CD14-positive monocyte (primary cell): ENCODE data around the gene LRRC59. TPM values are rescaled to one million over a fixed set of nuclear protein-coding genes. Genes with fewer than 3 reads are reported as not detected.

Experiments used
- DNase-seq, 3 donors: peaks; one replicate each; pipeline ENCODE4 v3.0.0-alpha.2; 2011 to 2022
- H2AFZ ChIP-seq: 2 replicates; pipeline ENCODE4 v1.6.0; 2012; ENCODE audit warnings: mild to moderate bottlenecking, low read depth, low read length, inconsistent platforms; ENCODE audit not compliant: insufficient read depth, poor library complexity, severe bottlenecking
- H3K27ac ChIP-seq, 2 donors: 1 replicate in 1 of 2; 2 replicates in 1 of 2; pipeline ENCODE4 v1.5.1; 2012 to 2013; ENCODE audit warnings: low read length in 2 of 2, control low read depth in 1 of 2, inconsistent platforms in 1 of 2, low read depth in 1 of 2, mild to moderate bottlenecking in 1 of 2
- H3K27me3 ChIP-seq, 2 donors: one replicate each; pipeline versions ENCODE4 v1.6.0 to v1.6.1; 2011 to 2013; ENCODE audit warnings: low read length in 2 of 2; ENCODE audit not compliant: control insufficient read depth in 2 of 2, insufficient read depth in 2 of 2
- H3K36me3 ChIP-seq, 2 donors: replicated peaks in 1 of 2; 1 replicate in 1 of 2; 2 replicates in 1 of 2; pipeline versions ENCODE4 v1.5.1 to v1.6.1; 2012 to 2013; ENCODE audit warnings: low read length in 2 of 2, control low read depth in 1 of 2, inconsistent platforms in 1 of 2, mild to moderate bottlenecking in 1 of 2; ENCODE audit not compliant: insufficient read depth in 2 of 2, control insufficient read depth in 1 of 2
- H3K4me1 ChIP-seq, 2 donors: 1 replicate in 1 of 2; 2 replicates in 1 of 2; pipeline versions ENCODE4 v1.5.1 to v1.6.1; 2012 to 2013; ENCODE audit warnings: low read length in 2 of 2, control low read depth in 1 of 2, inconsistent platforms in 1 of 2, mild to moderate bottlenecking in 1 of 2, moderate library complexity in 1 of 2; ENCODE audit not compliant: insufficient read depth in 2 of 2, control insufficient read depth in 1 of 2
- H3K4me2 ChIP-seq: replicated peaks from 2 replicates; pipeline ENCODE3; 2012; ENCODE audit warnings: low read length, moderate library complexity, mild to moderate bottlenecking; ENCODE audit not compliant: poor library complexity, severe bottlenecking; ENCODE audit errors: extremely low read depth
- H3K4me3 ChIP-seq, 3 experiments: fragments of 200-600 bp in 1 of 3; sonication (generic) in 1 of 3; replicated peaks in 1 of 3; 1 replicate in 2 of 3; 2 replicates in 1 of 3; pipeline ENCODE4 v1.5.1; 2011 to 2013; ENCODE audit warnings: low read length in 3 of 3, mild to moderate bottlenecking in 3 of 3, control low read depth in 2 of 3, low read depth in 2 of 3, inconsistent platforms in 1 of 3, moderate library complexity in 1 of 3
- H3K79me2 ChIP-seq: 2 replicates; pipeline ENCODE4 v1.6.0; 2012; ENCODE audit warnings: mild to moderate bottlenecking, control low read depth, inconsistent platforms, low read length, moderate library complexity; ENCODE audit not compliant: insufficient read depth
- H3K9ac ChIP-seq: 2 replicates; pipeline ENCODE4 v1.6.0; 2017; ENCODE audit warnings: low read length, mild to moderate bottlenecking; ENCODE audit not compliant: insufficient read depth, poor library complexity, severe bottlenecking
- H3K9me3 ChIP-seq, 2 donors: replicated peaks in 1 of 2; 1 replicate in 1 of 2; 2 replicates in 1 of 2; pipeline versions ENCODE4 v1.5.1 to v1.6.1; 2012 to 2013; ENCODE audit warnings: low read length in 2 of 2, control low read depth in 1 of 2; ENCODE audit not compliant: control insufficient read depth in 1 of 2, insufficient read depth in 1 of 2
- H4K20me1 ChIP-seq: 2 replicates; pipeline ENCODE4 v1.6.0; 2012; ENCODE audit warnings: mild to moderate bottlenecking, low read length, control low read depth, moderate library complexity; ENCODE audit not compliant: insufficient read depth
- H3K27ac Mint-ChIP-seq, 7 donors: one replicate each; pipeline ENCODE4 v1.8.0; 2020; ENCODE audit warnings: mild to moderate bottlenecking in 7 of 7, mixed read lengths in 7 of 7, moderate library complexity in 6 of 7, inconsistent platforms in 2 of 7
- H3K27me3 Mint-ChIP-seq, 3 donors: one replicate each; pipeline ENCODE4 v1.8.0; 2021 to 2022; ENCODE audit warnings: low read depth in 3 of 3, mild to moderate bottlenecking in 3 of 3, mixed read lengths in 3 of 3, moderate library complexity in 3 of 3, inconsistent platforms in 1 of 3
- H3K36me3 Mint-ChIP-seq, 2 donors: one replicate each; pipeline ENCODE4 v1.8.0; 2020; ENCODE audit warnings: mixed read lengths in 2 of 2, inconsistent platforms in 1 of 2, mild to moderate bottlenecking in 1 of 2
- H3K4me1 Mint-ChIP-seq: one replicate; pipeline ENCODE4 v1.8.0; 2020; ENCODE audit warnings: mild to moderate bottlenecking, mixed read lengths
- H3K4me3 Mint-ChIP-seq, 2 donors: one replicate each; pipeline ENCODE4 v1.8.0; 2020; ENCODE audit warnings: mild to moderate bottlenecking in 2 of 2, mixed read lengths in 2 of 2, moderate library complexity in 1 of 2
- H3K9me3 Mint-ChIP-seq, 7 donors: one replicate each; pipeline ENCODE4 v1.8.0; 2020 to 2022; ENCODE audit warnings: mixed read lengths in 7 of 7, mild to moderate bottlenecking in 6 of 7, moderate library complexity in 6 of 7, inconsistent platforms in 2 of 7
- CTCF ChIP-seq: fragments of 200-600 bp; IDR thresholded peaks from one replicate; pipeline ENCODE4 v1.8.0; 2022; ENCODE audit warnings: antibody characterized with exemption, mild to moderate bottlenecking
- WGBS: methylation state at CpG from one replicate; pipeline ENCODE4 v1.1.5; 2013; ENCODE audit warnings: missing lambda C conversion rate; ENCODE audit not compliant: insufficient coverage; 5-methylcytosine and 5-hydroxymethylcytosine counted together
- intact Hi-C, 2 donors: fragments of 100-400 bp; cut with micrococcal nuclease; formaldehyde crosslinking; loops; one replicate each; pipeline versions ENCODE4 v1.15.0 to v1.15.1; 2023
- polyA plus RNA-seq, 3 donors: library from polyadenylated mRNA; depleted of rRNA in 1 of 3; unstranded in 2 of 3; stranded (reverse) in 1 of 3; fragments of 300-500 nt in 2 of 3; fragments of >200 nt in 1 of 3; fragmentation: Illumina TruSeq in 2 of 3; gene quantifications; 1 replicate in 2 of 3; 2 replicates in 1 of 3; pipeline ENCODE4 v1.2.3, GENCODE V29; 2012 to 2021

Gene LRRC59
- polyA plus RNA-seq, 3 donors = 36.6 to 48.9 (median 45.7) TPM

DNA sequence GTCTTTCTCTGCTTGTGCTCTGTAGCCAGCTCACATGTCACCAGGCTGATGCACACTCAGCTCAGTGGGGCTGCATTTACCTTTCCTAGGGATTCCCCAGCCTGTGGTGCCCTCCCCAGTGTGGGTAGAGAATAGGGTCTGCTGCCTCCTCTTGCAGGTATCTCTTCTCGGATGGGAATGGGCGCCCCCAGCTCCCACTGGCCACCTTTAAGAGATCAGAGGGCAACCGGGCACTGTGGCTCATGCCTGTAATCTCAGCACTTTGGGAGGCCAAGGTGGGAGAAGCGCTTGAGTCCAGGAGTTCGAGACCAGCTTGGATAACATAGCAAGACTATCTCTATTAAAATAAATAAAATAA lies 48.1 kb downstream of the LRRC59 start:
- Histone ChIP-seq H3K4me3 (no peak overlapping the region), H3K27ac (no peak overlapping the region), H3K4me2 (no peak overlapping the region), H3K9ac (no peak overlapping the region), H3K9me3 (no peaks in the 10 kb centered on the region), H3K4me1 (peaks cover 26 to 27% of the 10 kb centered on the region in 2 donors), H3K79me2 (peaks cover 14% of the 10 kb centered on the region), H2AFZ (no peak overlapping the region), H4K20me1 (peaks cover 13% of the 10 kb centered on the region), H3K36me3 (peaks cover 5 to 12% of the 10 kb centered on the region in 2 donors), H3K27me3 (no peaks in the 10 kb centered on the region)
- WGBS = 100% methylated on average over 2 of the region's 5 CpGs
- Mint-ChIP-seq H3K4me3 (no peak overlapping the region), H3K36me3 (peaks cover 9 to 16% of the 10 kb centered on the region in 2 donors), H3K9me3 (no peaks in the 10 kb centered on the region), H3K4me1 (peaks cover 30% of the 10 kb centered on the region), H3K27ac (no peak overlapping the region), H3K27me3 (peaks cover 2 to 6% (median 4%) of the 10 kb centered on the region in 3 donors)
- no peak for DNase-seq
- TF ChIP-seq CTCF = no peak
- intact Hi-C loops = no loop called here

DNA sequence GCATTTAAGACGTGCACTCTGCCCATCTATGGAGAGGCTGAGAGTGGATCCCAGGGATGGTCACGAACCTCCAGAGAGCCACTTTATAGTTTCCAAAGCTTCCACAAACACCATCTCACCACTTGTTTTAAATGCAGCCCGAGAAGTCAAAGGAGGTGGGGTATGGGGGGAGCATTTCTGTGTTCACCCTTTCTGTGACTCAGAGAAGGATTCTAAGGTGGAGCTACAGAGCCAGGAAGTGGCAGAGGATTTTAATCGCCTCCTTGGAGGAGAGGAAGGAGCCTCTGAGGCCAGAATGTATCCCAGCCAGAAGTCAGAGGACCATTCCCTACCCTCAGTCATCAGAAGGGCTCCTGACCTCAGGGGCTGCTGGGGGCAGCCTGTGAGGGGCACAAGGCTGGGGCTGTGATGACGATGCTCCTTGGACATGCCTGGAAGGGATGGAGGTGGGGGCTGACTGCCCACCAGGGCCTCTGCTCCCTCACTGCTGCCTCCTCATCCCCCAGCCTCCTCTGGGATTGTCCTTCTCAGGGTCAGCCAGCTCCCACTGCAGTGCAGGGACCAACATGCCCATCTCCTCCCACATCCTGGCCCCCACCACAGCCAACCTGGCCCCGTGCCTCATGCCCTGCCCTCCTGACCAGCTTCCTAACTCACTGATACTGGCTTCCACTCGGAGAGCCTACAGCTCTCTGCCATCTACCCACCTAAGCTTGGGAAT lies 48.6 kb downstream of the LRRC59 start:
- peaks cover 2 to 6% (median 4%) of the 10 kb centered on the region in 3 donors for H3K27me3 Mint-ChIP-seq
- Histone ChIP-seq H3K79me2 (peaks cover 14% of the 10 kb centered on the region), H3K4me1 (peaks cover 26 to 27% of the 10 kb centered on the region in 2 donors), H3K27me3 (no peaks in the 10 kb centered on the region), H3K9ac (no peak overlapping the region), H3K36me3 (peaks cover 1 to 7% of the 10 kb centered on the region in 2 donors), H3K4me3 (no peak overlapping the region), H3K4me2 (no peak overlapping the region), H4K20me1 (peaks cover 13% of the 10 kb centered on the region), H3K9me3 (no peaks in the 10 kb centered on the region), H2AFZ (no peak overlapping the region), H3K27ac (no peak overlapping the region)
- H3K9me3 Mint-ChIP-seq = no peaks in the 10 kb centered on the region
- H3K4me3 Mint-ChIP-seq = no peak overlapping the region
- no peak for DNase-seq
- H3K27ac Mint-ChIP-seq = peak overlapping the region in 1 of 7 donors; percentile 7
- no peak for TF ChIP-seq CTCF
- intact Hi-C loops = no loop called here
- WGBS = 80% methylated on average over 1 of the region's 7 CpGs
- H3K36me3 Mint-ChIP-seq = peaks cover 7 to 15% of the 10 kb centered on the region in 2 donors
- H3K4me1 Mint-ChIP-seq = peaks cover 30% of the 10 kb centered on the region
